H1 (cell line): Measurements from ENCODE around the gene EIF2A. TPM values are rescaled to one million over a fixed set of nuclear protein-coding genes. Genes with fewer than 3 reads are reported as not detected.

Experiments
- CTCF ChIA-PET: fragments of 300-600 bp; sonication (Branson Sonifier 250); formaldehyde crosslinking; loops from one replicate; lab custom pipeline; 2021; ENCODE audit not compliant: partially characterized antibody; lab: Charles Lee
- POLR2A ChIA-PET: fragments of 300-600 bp; sonication (Branson Sonifier 250); formaldehyde crosslinking; loops from one replicate; lab custom pipeline; 2021; ENCODE audit warnings: inconsistent platforms; ENCODE audit not compliant: partially characterized antibody; lab: Charles Lee
- DNase-seq, 2 experiments: peaks; one replicate each; pipeline versions ENCODE4 v3.0.0 to v3.0.0-alpha.2; 2010 to 2022; ENCODE audit warnings: low spot score in 2 of 2, low read depth in 1 of 2, mixed read lengths in 1 of 2
- FAIRE-seq: peaks from 2 replicates; lab custom pipeline; 2011; peaks lifted over from hg19 to GRCh38; lab: Jason Lieb, UNC
- H2AFZ ChIP-seq: 2 replicates; pipeline ENCODE4 v1.8.1; 2012; ENCODE audit warnings: low read length, inconsistent platforms
- H2AK5ac ChIP-seq: 2 replicates; pipeline ENCODE4 v1.6.1; 2013; ENCODE audit warnings: low read depth, low read length
- H2BK120ac ChIP-seq: replicated peaks from 2 replicates; pipeline ENCODE3; 2013; ENCODE audit warnings: low read depth, low read length, inconsistent platforms
- H2BK12ac ChIP-seq: 2 replicates; pipeline ENCODE4 v1.6.1; 2013; ENCODE audit warnings: low read depth, low read length
- H2BK15ac ChIP-seq: 2 replicates; pipeline ENCODE4 v1.6.1; 2013; ENCODE audit warnings: low read length
- H2BK20ac ChIP-seq: 2 replicates; pipeline ENCODE4 v1.6.1; 2013; ENCODE audit warnings: low read length
- H2BK5ac ChIP-seq: 2 replicates; pipeline ENCODE4 v1.6.1; 2013; ENCODE audit warnings: low read depth, low read length
- H3K14ac ChIP-seq: 2 replicates; pipeline ENCODE4 v1.6.1; 2013; ENCODE audit warnings: inconsistent platforms; ENCODE audit not compliant: insufficient read length
- H3K18ac ChIP-seq: 2 replicates; pipeline ENCODE4 v1.6.1; 2013; ENCODE audit warnings: low read length; ENCODE audit errors: extremely low read depth
- H3K23ac ChIP-seq: 2 replicates; pipeline ENCODE4 v1.6.1; 2013; ENCODE audit warnings: inconsistent platforms; ENCODE audit not compliant: insufficient read length
- H3K23me2 ChIP-seq: 2 replicates; pipeline ENCODE4 v1.6.1; 2013; ENCODE audit warnings: low read depth, low read length
- H3K27ac ChIP-seq: 2 replicates; pipeline ENCODE4 v1.6.1; 2011; ENCODE audit warnings: low read depth, low read length, inconsistent platforms
- H3K27me3 ChIP-seq, 4 experiments: replicated peaks in 1 of 4; 1 replicate in 1 of 4; 2 replicates in 3 of 4; pipeline versions ENCODE4 v1.6.1 to v1.8.1; 2011 to 2013; ENCODE audit warnings: low read length in 3 of 4, mild to moderate bottlenecking in 3 of 4, inconsistent platforms in 2 of 4, mixed read lengths in 2 of 4, moderate library complexity in 1 of 4; ENCODE audit not compliant: control insufficient read depth in 3 of 4, insufficient read depth in 3 of 4; ENCODE audit errors: extremely low read depth in 1 of 4
- H3K36me3 ChIP-seq, 4 experiments: 2 replicates each; pipeline versions ENCODE4 v1.6.1 to v1.8.1; 2011 to 2013; ENCODE audit warnings: mild to moderate bottlenecking in 4 of 4, low read length in 3 of 4, moderate library complexity in 2 of 4, control low read depth in 1 of 4, inconsistent platforms in 1 of 4; ENCODE audit not compliant: insufficient read depth in 4 of 4, control insufficient read depth in 2 of 4
- H3K4ac ChIP-seq: replicated peaks from 2 replicates; pipeline ENCODE3; 2013; ENCODE audit warnings: low read length, low read depth, mixed read lengths, inconsistent platforms; ENCODE audit not compliant: insufficient read length
- H3K4me1 ChIP-seq, 4 experiments: replicated peaks in 1 of 4; 1 replicate in 1 of 4; 2 replicates in 3 of 4; pipeline versions ENCODE4 v1.6.1 to v1.8.1; 2011 to 2013; ENCODE audit warnings: low read length in 3 of 4, inconsistent platforms in 2 of 4, mixed read lengths in 1 of 4; ENCODE audit not compliant: insufficient read depth in 4 of 4, control insufficient read depth in 3 of 4
- H3K4me2 ChIP-seq, 2 experiments: 2 replicates each; pipeline versions ENCODE4 v1.6.1 to v1.8.1; 2011 to 2013; ENCODE audit warnings: low read depth in 2 of 2, low read length in 2 of 2, control low read depth in 1 of 2, inconsistent platforms in 1 of 2, mild to moderate bottlenecking in 1 of 2; ENCODE audit not compliant: insufficient read depth in 1 of 2
- H3K4me3 ChIP-seq, 4 experiments: fragments of 200-600, 300-600 bp in 1 of 4; sonication (generic), shearing (Covaris generic), sonication (Bioruptor Twin) in 1 of 4; 2 replicates each; pipeline versions ENCODE4 v1.5.1 to v1.8.1; 2011 to 2016; ENCODE audit warnings: low read length in 4 of 4, low read depth in 3 of 4, control low read depth in 2 of 4, inconsistent platforms in 2 of 4, mild to moderate bottlenecking in 2 of 4, mixed read lengths in 1 of 4, moderate library complexity in 1 of 4; ENCODE audit not compliant: insufficient read depth in 2 of 4; ENCODE audit errors: extremely low read depth in 1 of 4
- H3K56ac ChIP-seq: replicated peaks from 2 replicates; pipeline ENCODE3; 2013; ENCODE audit warnings: low read depth, mild to moderate bottlenecking, mixed read lengths, low read length, inconsistent platforms; ENCODE audit not compliant: insufficient read length
- H3K79me1 ChIP-seq: 2 replicates; pipeline ENCODE4 v1.6.1; 2013; ENCODE audit warnings: low read depth, low read length, control low read depth
- H3K79me2 ChIP-seq, 2 experiments: 2 replicates each; pipeline versions ENCODE4 v1.6.1 to v1.8.1; 2012 to 2013; ENCODE audit warnings: low read length in 2 of 2, mild to moderate bottlenecking in 2 of 2, inconsistent platforms in 1 of 2; ENCODE audit not compliant: insufficient read depth in 2 of 2, control insufficient read depth in 1 of 2
- H3K9ac ChIP-seq, 4 experiments: replicated peaks in 1 of 4; 1 replicate in 1 of 4; 2 replicates in 3 of 4; pipeline versions ENCODE4 v1.6.1 to v1.8.1; 2011 to 2013; ENCODE audit warnings: low read depth in 3 of 4, low read length in 3 of 4, control low read depth in 2 of 4, mild to moderate bottlenecking in 2 of 4, moderate library complexity in 2 of 4, inconsistent platforms in 1 of 4; ENCODE audit errors: extremely low read depth in 1 of 4
- H3K9me3 ChIP-seq, 2 experiments: 2 replicates each; pipeline versions ENCODE4 v1.6.1 to v1.8.1; 2012 to 2013; ENCODE audit warnings: mild to moderate bottlenecking in 2 of 2, moderate library complexity in 2 of 2, control low read depth in 1 of 2, inconsistent platforms in 1 of 2, low read depth in 1 of 2, low read length in 1 of 2, mixed read lengths in 1 of 2; ENCODE audit not compliant: insufficient read depth in 2 of 2
- H4K20me1 ChIP-seq, 2 experiments: replicated peaks in 1 of 2; 2 replicates each; pipeline versions ENCODE3 to v1.8.1; 2011 to 2013; ENCODE audit warnings: inconsistent platforms in 2 of 2, low read length in 2 of 2, mild to moderate bottlenecking in 1 of 2; ENCODE audit not compliant: insufficient read depth in 2 of 2, control insufficient read depth in 1 of 2
- H4K5ac ChIP-seq: 2 replicates; pipeline ENCODE4 v1.6.1; 2013; ENCODE audit warnings: low read length, low read depth, mixed read lengths, inconsistent platforms; ENCODE audit not compliant: insufficient read length
- H4K8ac ChIP-seq: 2 replicates; pipeline ENCODE4 v1.8.0; 2013; ENCODE audit warnings: mild to moderate bottlenecking, moderate library complexity, low read length, inconsistent platforms; ENCODE audit not compliant: insufficient read depth; ENCODE audit errors: extremely low read depth
- H4K91ac ChIP-seq: replicated peaks from 2 replicates; pipeline ENCODE3; 2013; ENCODE audit warnings: low read length, mixed read lengths, inconsistent platforms; ENCODE audit not compliant: insufficient read length
- ATF3 ChIP-seq: IDR thresholded peaks from 2 replicates; pipeline ENCODE4 v1.6.1; 2011; ENCODE audit warnings: low read depth, mild to moderate bottlenecking, low read length; ENCODE audit not compliant: insufficient read depth
- CBX8 ChIP-seq: fragments of 300-800, 300-1000 bp; sonication (generic); IDR thresholded peaks from 2 replicates; pipeline ENCODE4 v1.7.1; 2016; ENCODE audit warnings: low read depth, low read length, borderline replicate concordance
- FOSL1 ChIP-seq: IDR thresholded peaks from 2 replicates; pipeline ENCODE4 v1.6.1; 2011; ENCODE audit warnings: mild to moderate bottlenecking, low read depth, low read length, moderate library complexity; ENCODE audit not compliant: insufficient read depth
- GABPA ChIP-seq: IDR thresholded peaks from 2 replicates; pipeline ENCODE4 v1.6.1; 2011; ENCODE audit warnings: mild to moderate bottlenecking, low read length, moderate library complexity, borderline replicate concordance; ENCODE audit not compliant: insufficient read depth
- HDAC2 ChIP-seq, 2 experiments: fragments of 300-600 bp in 1 of 2; sonication (generic) in 1 of 2; IDR thresholded peaks; 2 replicates each; pipeline ENCODE4 v1.6.1; 2011 to 2012; ENCODE audit warnings: low read depth in 2 of 2, low read length in 2 of 2, mild to moderate bottlenecking in 2 of 2, moderate library complexity in 2 of 2, borderline replicate concordance in 1 of 2, inconsistent platforms in 1 of 2
- JUND ChIP-seq: IDR thresholded peaks from 2 replicates; pipeline ENCODE4 v1.6.1; 2011; ENCODE audit warnings: mild to moderate bottlenecking, improper control_type of control experiment, low read length
- KDM4A ChIP-seq: IDR thresholded peaks from one replicate; pipeline ENCODE4 v1.7.1; 2012; ENCODE audit warnings: low read depth, mild to moderate bottlenecking, moderate library complexity, low read length, inconsistent platforms; ENCODE audit not compliant: severe bottlenecking
- NANOG ChIP-seq: IDR thresholded peaks from 2 replicates; pipeline ENCODE4 v1.6.1; 2011; ENCODE audit warnings: low read length, low read depth, mild to moderate bottlenecking, inconsistent platforms; ENCODE audit not compliant: insufficient read depth, poor library complexity, severe bottlenecking
- POLR2AphosphoS5 ChIP-seq: IDR thresholded peaks from 2 replicates; pipeline ENCODE4 v1.6.1; 2011; ENCODE audit warnings: low read depth, low read length
- SP2 ChIP-seq: IDR thresholded peaks from 2 replicates; pipeline ENCODE4 v1.6.1; 2012; ENCODE audit warnings: mild to moderate bottlenecking, low read length, inconsistent platforms
- SP4 ChIP-seq: IDR thresholded peaks from 2 replicates; pipeline ENCODE4 v1.6.1; 2012; ENCODE audit warnings: low read length, inconsistent platforms
- TBP ChIP-seq: IDR thresholded peaks from 2 replicates; pipeline ENCODE4 v1.6.1; 2011; ENCODE audit warnings: low read depth, low read length, improper control_type of control experiment
- WGBS, 2 experiments: shearing (Covaris generic) in 1 of 2; methylation state at CpG; one replicate each; pipeline versions ENCODE4 v1.1.6 to v1.1.7; 2013 to 2015; ENCODE audit warnings: low lambda C conversion rate in 2 of 2, mixed read lengths in 2 of 2, inconsistent platforms in 1 of 2, low coverage in 1 of 2, missing lambda C conversion rate in 1 of 2; ENCODE audit not compliant: insufficient replicate concordance in 2 of 2, insufficient coverage in 1 of 2, insufficient read length in 1 of 2; ENCODE audit errors: extremely low coverage in 1 of 2, missing lambda C conversion rate in 1 of 2; 5-methylcytosine and 5-hydroxymethylcytosine counted together
- polyA plus RNA-seq, 7 experiments: library from polyadenylated mRNA; depleted of rRNA in 3 of 7; stranded (reverse) in 5 of 7; unstranded in 2 of 7; fragments of >200 nt in 5 of 7; fragments of 200-250 nt in 2 of 7; gene quantifications; 1 replicate in 5 of 7; 2 replicates in 1 of 7; 4 replicates in 1 of 7; pipeline versions ENCODE4 v1.2.1 to v1.2.3, GENCODE V29; 2011 to 2013; ENCODE audit warnings: missing spikeins in 2 of 7, mixed read lengths in 2 of 7
- total RNA-seq: library from RNA; stranded (reverse); fragmentation: NEBNext Ultra II Directional; extraction: Animal tissue kit (Norgen Biotek cat#: 25700); gene quantifications from 2 replicates; pipeline ENCODE4 v1.2.1, GENCODE V29; 2021

The EIF2A gene
- total and polyA plus RNA-seq, 2 of the 8 experiments (the other 6 are each of a cell fraction or from before 2014, with no cell fraction given): 59.3 to 91.6 TPM

DNA sequence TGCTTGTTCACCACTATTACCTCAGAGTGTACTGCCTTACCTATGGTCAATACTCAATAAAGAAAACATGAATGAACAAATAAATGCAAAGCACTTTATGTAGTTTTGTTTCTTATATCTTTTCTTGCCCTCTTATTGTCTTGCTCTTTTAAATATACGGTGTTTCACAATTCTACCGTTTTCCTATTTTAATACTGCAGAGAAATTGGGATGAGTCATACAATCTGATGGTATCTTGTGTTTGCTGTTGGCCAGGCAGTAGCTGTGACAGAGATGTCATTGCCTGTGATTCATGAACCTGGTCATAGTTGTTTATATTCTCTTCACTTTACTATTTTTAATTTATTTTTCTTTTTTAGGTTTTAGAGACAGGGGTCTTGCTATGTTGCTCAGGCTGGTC lies 48.6 kb upstream of the EIF2A start:
- Histone ChIP-seq H3K4me1 (no peaks in the 10 kb centered on the region), H4K20me1 (no peaks in the 10 kb centered on the region), H4K8ac (no peak overlapping the region), H4K5ac (no peak overlapping the region), H4K91ac (no peak overlapping the region), H3K9ac (no peak overlapping the region), H2BK120ac (no peak overlapping the region), H2AFZ (no peak overlapping the region), H3K14ac (no peak overlapping the region), H3K36me3 (no peaks in the 10 kb centered on the region), H3K23me2 (no peaks in the 10 kb centered on the region), H3K4me2 (no peak overlapping the region), H3K23ac (no peak overlapping the region), H3K27ac (no peak overlapping the region), H2BK5ac (no peak overlapping the region), H2BK20ac (no peak overlapping the region), H2BK15ac (no peak overlapping the region), H3K4me3 (no peak overlapping the region), H2BK12ac (no peak overlapping the region), H3K27me3 (peaks cover 0 to 1% (median 0%) of the 10 kb centered on the region in 4 experiments; a peak in 1 of 7 replicates), H3K56ac (no peak overlapping the region), H2AK5ac (no peak overlapping the region), H3K79me2 (no peaks in the 10 kb centered on the region), H3K79me1 (no peaks in the 10 kb centered on the region), H3K4ac (no peak overlapping the region), H3K18ac (no peak overlapping the region), H3K9me3 (peaks cover 11 to 12% of the 10 kb centered on the region in 2 experiments)
- DNase-seq (no peak), FAIRE-seq (no peak)
- ChIA-PET CTCF (interaction anchor here (0.5 to 6.5 kb wide), 6 partner anchors 9 to 259 kb away, joined by 3 to 76 read pairs (median 11); partner anchors contain the start of gene TSC22D2), POLR2A (no interaction called here)
- TF ChIP-seq GABPA: no peak
- no peak for TF ChIP-seq ATF3
- TF ChIP-seq SP2: no peak
- TF ChIP-seq JUND: no peak
- no peak for TF ChIP-seq CBX8
- no peak for TF ChIP-seq POLR2AphosphoS5
- no peak for TF ChIP-seq NANOG
- TF ChIP-seq TBP: no peak
- TF ChIP-seq FOSL1: no peak
- TF ChIP-seq HDAC2 (IDR thresholded peaks at IDR 0.05; ENCODE audit: borderline replicate concordance in 1 of 2, low read depth in 2 of 2, low read length in 2 of 2): no peak
- TF ChIP-seq KDM4A: no peak
- TF ChIP-seq SP4: no peak
- 98% methylated on average over 2 of the region's 2 CpGs; no CpG with 5 or more reads in 1 of the 2 experiments for WGBS, 2 experiments
